Right hindlimb (tissue), 1 donor: ENCODE data around the gene KIF3A.

Source experiments
- DNase-seq: peaks from one replicate; pipeline ENCODE4 v3.0.0-alpha.2; 2018

The KIF3A gene

GRCh38 chr5:132753135-132753987 lies 16.0 kb upstream of the KIF3A start:
- no peak for DNase-seq

GRCh38 chr5:132752581-132753125 lies 15.3 kb upstream of the KIF3A start:
- no peak for DNase-seq

- no peak for DNase-seq
Observed at GRCh38 chr5:132751971-132752580, 14.7 kb upstream of the KIF3A start.

- no peak for DNase-seq
Observed at GRCh38 chr5:132751444-132751843, 14.1 kb upstream of the KIF3A start.

- DNase-seq, result no peak
Observed at GRCh38 chr5:132750471-132751230, 13.3 kb upstream of the KIF3A start.

- no peak for DNase-seq
Observed at GRCh38 chr5:132749506-132749905, 12.2 kb upstream of the KIF3A start.

- no peak for DNase-seq
Observed at GRCh38 chr5:132748522-132749000, 11.2 kb upstream of the KIF3A start.

GRCh38 chr5:132747616-132748440 lies 10.5 kb upstream of the KIF3A start:
- DNase-seq, result no peak

- DNase-seq, result no peak
Observed at GRCh38 chr5:132746954-132747615, 9.7 kb upstream of the KIF3A start, which contains the start of gene CCNI2. Gene CCNI2 (plus strand): TSS chr5:132747426. CDS start chr5:132747496, 70 bp downstream.

GRCh38 chr5:132746592-132746953 lies 9.2 kb upstream of the KIF3A start:
- no peak for DNase-seq

GRCh38 chr5:132744659-132745058 lies 7.3 kb upstream of the KIF3A start:
- DNase-seq, result no peak

GRCh38 chr5:132742626-132743025 lies 5.3 kb upstream of the KIF3A start:
- DNase-seq, result no peak

- DNase-seq, result no peak
Observed at GRCh38 chr5:132742158-132742557, 4.8 kb upstream of the KIF3A start.

- DNase-seq, result no peak
Observed at GRCh38 chr5:132739232-132739631, 1.9 kb upstream of the KIF3A start.

- DNase-seq, result no peak
Observed at GRCh38 chr5:132737982-132738681, 786 bp upstream of the KIF3A start.

- DNase-seq, result no peak
Observed at GRCh38 chr5:132734687-132735086, 2.7 kb downstream of the KIF3A start.

- DNase-seq, result no peak
Observed at GRCh38 chr5:132733499-132734148, 3.7 kb downstream of the KIF3A start.

GRCh38 chr5:132729896-132730295 lies 7.5 kb downstream of the KIF3A start:
- no peak for DNase-seq

- DNase-seq, result no peak
Observed at GRCh38 chr5:132725745-132726144, 11.6 kb downstream of the KIF3A start.

GRCh38 chr5:132718544-132719312 lies 18.6 kb downstream of the KIF3A start:
- no peak for DNase-seq
